T-cell (primary cell): ENCODE data around the gene CD72. TPM values are rescaled to one million over a fixed set of nuclear protein-coding genes. Genes with fewer than 3 reads are reported as not detected.
"Not testable (repeated sequence)": the region's sequence is repeated elsewhere in the genome, so short reads cannot be mapped to it uniquely, and the experiment has no call there.

Source experiments
- ATAC-seq, 4 experiments: fragments of 200-7000 bp in 3 of 4; fragments of 150-1000 bp in 1 of 4; cut with Tn5 transposase; replicated peaks in 1 of 4; 1 replicate in 3 of 4; 2 replicates in 1 of 4; pipeline ENCODE4 v1.10.0; 2021; ENCODE audit warnings: moderate library complexity in 3 of 4, mild to moderate bottlenecking in 2 of 4, moderate number of reproducible peaks in 1 of 4
- CTCF ChIA-PET, 2 donors: fragments of 300-600 bp; sonication (Branson Sonifier 250); formaldehyde crosslinking; loops; one replicate each; lab custom pipeline; 2022; ENCODE audit warnings: antibody characterized with exemption in 2 of 2; lab: Charles Lee
- POLR2A ChIA-PET, 2 donors: fragments of 300-600 bp; sonication (Branson Sonifier 250); formaldehyde crosslinking; loops; one replicate each; lab custom pipeline; 2022; ENCODE audit warnings: antibody characterized with exemption in 2 of 2; lab: Charles Lee
- DNase-seq, 35 experiments: peaks; one replicate each; pipeline versions ENCODE4 v3.0.0 to v3.0.0-alpha.2; 2013 to 2023
- H3K27ac ChIP-seq: one replicate; pipeline ENCODE4 v1.5.1; 2013; ENCODE audit warnings: low read length
- H3K27me3 ChIP-seq, 2 experiments: replicated peaks in 1 of 2; 1 replicate in 1 of 2; 2 replicates in 1 of 2; pipeline versions ENCODE4 v1.6.1 to v1.7.0; 2013; ENCODE audit warnings: low read length in 1 of 2, mixed read lengths in 1 of 2; ENCODE audit not compliant: control insufficient read depth in 2 of 2, insufficient read depth in 2 of 2; ENCODE audit errors: extremely low read depth in 1 of 2
- H3K36me3 ChIP-seq, 2 donors: 1 replicate in 1 of 2; 2 replicates in 1 of 2; pipeline versions ENCODE4 v1.6.1 to v1.7.0; 2013; ENCODE audit warnings: low read length in 1 of 2; ENCODE audit not compliant: control insufficient read depth in 2 of 2, insufficient read depth in 1 of 2; ENCODE audit errors: extremely low read depth in 1 of 2
- H3K4me1 ChIP-seq, 2 experiments: 1 replicate in 1 of 2; 2 replicates in 1 of 2; pipeline versions ENCODE4 v1.6.1 to v1.7.0; 2013; ENCODE audit warnings: low read length in 2 of 2, mixed read lengths in 1 of 2; ENCODE audit not compliant: insufficient read depth in 2 of 2, control insufficient read depth in 1 of 2; ENCODE audit errors: extremely low read depth in 1 of 2
- H3K4me3 ChIP-seq, 2 donors: 1 replicate in 1 of 2; 2 replicates in 1 of 2; pipeline versions ENCODE4 v1.5.1 to v1.7.0; 2013; ENCODE audit warnings: mild to moderate bottlenecking in 2 of 2, low read length in 1 of 2, moderate library complexity in 1 of 2; ENCODE audit not compliant: control insufficient read depth in 1 of 2; ENCODE audit errors: extremely low read depth in 1 of 2
- H3K9me3 ChIP-seq: 2 replicates; pipeline ENCODE4 v1.7.0; 2013
- H3K27ac Mint-ChIP-seq, 2 donors: one replicate each; pipeline ENCODE4 v1.8.0; 2020 to 2021; ENCODE audit warnings: mild to moderate bottlenecking in 2 of 2, mixed read lengths in 2 of 2
- H3K27me3 Mint-ChIP-seq, 2 donors: one replicate each; pipeline ENCODE4 v1.8.0; 2021 to 2022; ENCODE audit warnings: mixed read lengths in 2 of 2
- H3K36me3 Mint-ChIP-seq: one replicate; pipeline ENCODE4 v1.8.0; 2021; ENCODE audit warnings: mixed read lengths
- H3K4me1 Mint-ChIP-seq, 3 donors: one replicate each; pipeline ENCODE4 v1.8.0; 2020 to 2022; ENCODE audit warnings: mixed read lengths in 3 of 3, mild to moderate bottlenecking in 1 of 3
- H3K4me3 Mint-ChIP-seq, 3 donors: one replicate each; pipeline ENCODE4 v1.8.0; 2020 to 2022; ENCODE audit warnings: mild to moderate bottlenecking in 3 of 3, mixed read lengths in 3 of 3, moderate library complexity in 3 of 3
- H3K9me3 Mint-ChIP-seq, 3 donors: one replicate each; pipeline ENCODE4 v1.8.0; 2020 to 2022; ENCODE audit warnings: mixed read lengths in 3 of 3
- WGBS: methylation state at CpG from one replicate; pipeline ENCODE4 v1.1.5; 2013; ENCODE audit warnings: missing lambda C conversion rate; ENCODE audit not compliant: insufficient coverage; 5-methylcytosine and 5-hydroxymethylcytosine counted together
- total RNA-seq, 35 experiments: library from RNA in 6 of 35; stranded (reverse) in 6 of 35; fragments of 120-200 nt in 1 of 35; gene quantifications; one replicate each; pipeline versions ENCODE4 v1.2.1 to v1.2.4 and lab custom pipeline; 2013 to 2026

CD72 gene
- total RNA-seq, 5 donors from 2014 or later (not counting 1 experiment from before 2014, with no cell fraction given), result 2.5 to 9.2 (median 4.9) TPM

GRCh38 chr9:35612066-35612465 is 6.1 kb downstream of the CD72 start:
- H3K9me3 ChIP-seq, H3K27me3 Mint-ChIP-seq, ATAC-seq, POLR2A ChIA-PET, DNase-seq, H3K4me3 ChIP-seq, H3K27me3 ChIP-seq, H3K9me3 Mint-ChIP-seq, H3K27ac Mint-ChIP-seq, H3K4me3 Mint-ChIP-seq, H3K36me3 Mint-ChIP-seq, H3K27ac ChIP-seq: not testable (repeated sequence)
- H3K4me1 Mint-ChIP-seq, result peaks cover 25 to 31% (median 26%) of the 10 kb centered on the region in 3 donors
- 100% methylated on average over 4 of the region's 4 CpGs for WGBS
- peaks cover 0 to 27% of the 10 kb centered on the region in 2 donors for H3K36me3 ChIP-seq
- CTCF ChIA-PET, result interaction anchor here (0.6 to 2.5 kb wide), 13 partner anchors 24 to 214 kb away, joined by 3 to 15 read pairs (median 4); partner anchors contain the start of genes ARHGEF39 (in 1 of the 2), CCDC107 (in 1 of the 2) and RMRP (in 1 of the 2)
- H3K4me1 ChIP-seq, result peaks cover 0 to 23% of the 10 kb centered on the region in 2 experiments

DNA sequence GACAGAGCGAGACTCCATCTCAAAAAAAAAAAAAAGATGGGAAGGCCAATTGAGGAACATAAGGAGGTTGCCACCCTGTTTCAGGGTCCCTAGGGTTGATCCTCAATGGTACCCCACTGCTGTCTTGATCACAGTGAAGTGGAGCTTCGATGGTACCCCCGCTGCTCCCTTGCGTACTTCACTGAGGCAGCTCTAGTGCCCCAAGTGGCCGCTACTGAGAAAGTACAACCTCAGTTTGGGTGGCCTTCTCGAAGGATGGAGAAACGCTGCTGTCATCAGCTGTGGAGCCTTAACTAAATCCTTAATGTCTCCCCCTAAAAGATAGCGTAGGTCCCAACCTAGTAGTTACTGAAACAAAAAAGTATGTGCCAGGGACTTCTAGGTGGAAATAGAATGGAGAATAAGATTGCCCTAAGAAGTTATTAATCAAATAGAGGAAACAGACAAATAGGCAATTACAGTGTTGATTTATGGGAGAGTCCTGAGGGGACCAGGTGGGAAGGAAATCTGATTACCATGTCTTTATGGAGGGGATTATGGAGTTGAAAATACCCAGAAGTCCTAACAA is 6.9 kb downstream of the CD72 start:
- peaks cover 0 to 27% of the 10 kb centered on the region in 2 donors for H3K36me3 ChIP-seq
- POLR2A ChIA-PET, result no interaction called here
- Mint-ChIP-seq H3K4me3 (no peak overlapping the region), H3K27me3 (no peaks in the 10 kb centered on the region), H3K27ac (peak overlapping the region; percentile 47 to 49), H3K36me3 (peaks cover 13% of the 10 kb centered on the region), H3K4me1 (peaks cover 23 to 31% (median 26%) of the 10 kb centered on the region in 3 donors), H3K9me3 (no peaks in the 10 kb centered on the region)
- ATAC-seq, result peak; percentile 83 to 96 (median 91)
- CTCF ChIA-PET, result interaction anchor here (0.5 to 2.5 kb wide), 20 partner anchors 9 to 487 kb away, joined by 3 to 15 read pairs (median 4); partner anchors contain the start of genes ARHGEF39 (in 1 of the 2), CCDC107 (in 1 of the 2) and RMRP (in 1 of the 2)
- no peaks in the 10 kb centered on the region for H3K27me3 ChIP-seq
- H3K4me3 ChIP-seq, result no peak overlapping the region
- H3K9me3 ChIP-seq, result no peaks in the 10 kb centered on the region
- peak in 33 of 35 experiments; percentile 8 to 76 (median 50) for DNase-seq
- WGBS, result 45% methylated on average over 3 of the region's 8 CpGs
- H3K27ac ChIP-seq, result no peak overlapping the region
- peaks cover 4 to 23% of the 10 kb centered on the region in 2 experiments for H3K4me1 ChIP-seq

- no peak overlapping the region for H3K27ac ChIP-seq
- 97% methylated on average over 6 of the region's 13 CpGs for WGBS
- peaks cover 13% of the 10 kb centered on the region for H3K36me3 Mint-ChIP-seq
Measured at GRCh38 chr9:35609820-35610163, 8.4 kb downstream of the CD72 start.

DNA sequence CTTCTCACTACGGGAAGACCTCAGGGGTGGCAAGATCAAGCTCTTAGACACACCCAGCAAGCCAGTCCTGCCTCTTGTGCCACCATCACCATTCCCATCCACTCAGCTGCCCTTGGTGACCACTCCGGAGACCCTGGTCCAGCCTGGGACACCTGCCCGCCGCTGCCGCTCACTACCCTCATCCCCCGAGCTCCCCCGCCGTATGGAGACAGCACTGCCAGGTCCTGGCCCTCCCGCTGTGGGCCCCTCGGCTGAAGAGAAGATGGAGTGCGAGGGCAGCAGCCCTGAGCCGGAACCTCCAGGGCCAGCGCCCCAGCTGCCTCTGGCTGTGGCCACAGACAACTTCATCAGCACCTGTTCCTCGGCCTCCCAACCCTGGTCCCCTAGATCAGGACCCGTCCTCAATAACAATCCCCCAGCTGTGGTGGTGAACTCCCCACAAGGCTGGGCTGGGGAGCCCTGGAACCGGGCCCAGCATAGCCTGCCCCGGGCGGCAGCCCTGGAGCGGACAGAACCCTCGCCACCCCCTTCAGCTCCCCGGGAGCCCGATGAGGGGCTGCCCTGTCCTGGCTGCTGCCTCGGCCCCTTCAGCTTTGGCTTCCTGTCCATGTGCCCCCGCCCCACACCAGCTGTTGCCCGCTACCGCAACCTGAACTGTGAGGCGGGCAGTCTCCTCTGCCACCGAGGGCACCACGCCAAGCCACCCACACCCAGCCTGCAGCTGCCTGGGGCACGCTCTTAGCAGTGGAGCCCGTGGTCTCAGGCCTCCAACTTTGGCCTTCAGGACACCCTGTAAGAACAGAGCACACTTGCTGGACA is 9.0 kb downstream of the CD72 start:
- peaks cover 10 to 34% of the 10 kb centered on the region in 2 experiments for H3K4me1 ChIP-seq
- H3K27ac ChIP-seq, result no peak overlapping the region
- H3K36me3 Mint-ChIP-seq, result peaks cover 13% of the 10 kb centered on the region
- no peak overlapping the region for H3K4me3 ChIP-seq
- no peaks in the 10 kb centered on the region for H3K27me3 Mint-ChIP-seq
- CTCF ChIA-PET, result interaction anchor here (1.0 to 1.8 kb wide), 2 partner anchors 49 to 122 kb away, joined by 4 read pairs; partner anchors contain the start of genes CCDC107 (in 1 of the 2) and RMRP (in 1 of the 2)
- no peaks in the 10 kb centered on the region for H3K27me3 ChIP-seq
- POLR2A ChIA-PET, result interaction anchor here in 1 of 2 donors (0.6 kb wide), 2 partner anchors 46 to 200 kb away, joined by 3 to 8 read pairs; no protein-coding TSS in a partner anchor
- ATAC-seq, result no peak
- H3K4me3 Mint-ChIP-seq, result no peak overlapping the region
- H3K4me1 Mint-ChIP-seq, result peaks cover 27 to 29% (median 28%) of the 10 kb centered on the region in 3 donors
- H3K9me3 ChIP-seq, result no peaks in the 10 kb centered on the region
- H3K9me3 Mint-ChIP-seq, result no peaks in the 10 kb centered on the region
- peaks cover 0 to 27% of the 10 kb centered on the region in 2 donors for H3K36me3 ChIP-seq
- no peak for DNase-seq
- H3K27ac Mint-ChIP-seq, result no peak overlapping the region
- 95% methylated on average over 30 of the region's 31 CpGs for WGBS

More at GRCh38 chr9:35609820-35610163, 8.4 kb downstream of the CD72 start:
- no peak overlapping the region for H3K27ac Mint-ChIP-seq
- no peak overlapping the region for H3K4me3 ChIP-seq
- H3K4me1 ChIP-seq, result peaks cover 9 to 28% of the 10 kb centered on the region in 2 experiments
- no peak overlapping the region for H3K4me3 Mint-ChIP-seq
- no peak for DNase-seq
- H3K27me3 Mint-ChIP-seq, result no peaks in the 10 kb centered on the region
- no peaks in the 10 kb centered on the region for H3K9me3 ChIP-seq
- ChIA-PET CTCF (interaction anchor here in 1 of 2 donors (0.6 kb wide), 1 partner anchor 797 kb away, joined by 3 read pairs; no protein-coding TSS in a partner anchor), POLR2A (no interaction called here)
- H3K36me3 ChIP-seq, result peaks cover 0 to 27% of the 10 kb centered on the region in 2 donors
- H3K4me1 Mint-ChIP-seq, result peaks cover 22 to 28% (median 27%) of the 10 kb centered on the region in 3 donors
- no peaks in the 10 kb centered on the region for H3K27me3 ChIP-seq
- ATAC-seq, result no peak
- H3K9me3 Mint-ChIP-seq, result no peaks in the 10 kb centered on the region

DNA sequence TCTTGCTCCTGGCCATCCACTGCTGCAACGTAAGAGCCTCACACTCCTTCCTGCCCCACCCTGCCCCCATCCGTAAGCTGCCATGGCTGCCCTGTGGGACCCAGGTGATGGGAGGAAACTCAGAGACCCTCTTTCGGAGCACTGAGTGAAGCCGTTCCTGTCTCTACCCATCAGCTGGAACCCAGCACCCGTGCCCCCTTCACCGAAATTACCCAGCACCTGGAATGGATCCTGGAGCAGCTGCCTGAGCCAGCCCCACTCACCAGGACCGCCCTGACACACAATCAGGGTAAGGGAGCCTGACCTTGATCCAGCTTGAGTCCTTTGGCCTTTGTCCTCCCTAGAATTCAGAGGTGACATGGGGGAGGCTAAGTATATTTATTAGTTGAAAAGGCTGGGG is 10.0 kb downstream of the CD72 start:
- Histone ChIP-seq H3K27ac (no peak overlapping the region), H3K36me3 (peaks cover 0 to 27% of the 10 kb centered on the region in 2 donors), H3K4me1 (peaks cover 14 to 40% of the 10 kb centered on the region in 2 experiments), H3K27me3 (no peaks in the 10 kb centered on the region), H3K9me3 (no peaks in the 10 kb centered on the region), H3K4me3 (no peak overlapping the region)
- peaks cover 37 to 39% (median 37%) of the 10 kb centered on the region in 3 donors for H3K4me1 Mint-ChIP-seq
- ChIA-PET CTCF (interaction anchor here (1.0 to 1.8 kb wide), 2 partner anchors 50 to 123 kb away, joined by 4 read pairs; partner anchors contain the start of genes CCDC107 (in 1 of the 2) and RMRP (in 1 of the 2)), POLR2A (no interaction called here)
- no peak overlapping the region for H3K4me3 Mint-ChIP-seq
- no peak for ATAC-seq
- no peaks in the 10 kb centered on the region for H3K27me3 Mint-ChIP-seq
- H3K36me3 Mint-ChIP-seq, result peaks cover 13% of the 10 kb centered on the region
- no peaks in the 10 kb centered on the region for H3K9me3 Mint-ChIP-seq
- no peak for DNase-seq
- no peak overlapping the region for H3K27ac Mint-ChIP-seq
- WGBS, result 94% methylated on average over 7 of the region's 7 CpGs

GRCh38 chr9:35606726-35607125 is 11.5 kb downstream of the CD72 start:
- no peak overlapping the region for H3K4me3 ChIP-seq
- ATAC-seq (no peak), DNase-seq (no peak)
- Mint-ChIP-seq H3K27ac (peak overlapping the region in 1 of 2 donors; percentile 28), H3K36me3 (peaks cover 13% of the 10 kb centered on the region), H3K4me3 (peak overlapping the region; percentile 42 to 49 (median 43)), H3K27me3 (no peaks in the 10 kb centered on the region), H3K9me3 (no peaks in the 10 kb centered on the region), H3K4me1 (peaks cover 43 to 46% (median 44%) of the 10 kb centered on the region in 3 donors)
- ChIA-PET POLR2A (interaction anchor here in 1 of 2 donors (0.5 kb wide), 1 partner anchor 527 kb away, joined by 9 read pairs; no protein-coding TSS in a partner anchor), CTCF (interaction anchor here in 1 of 2 donors (1.0 kb wide), 1 partner anchor 10 kb away, joined by 4 read pairs; no protein-coding TSS in a partner anchor)
- H3K9me3 ChIP-seq, result no peaks in the 10 kb centered on the region
- peaks cover 14 to 44% of the 10 kb centered on the region in 2 experiments for H3K4me1 ChIP-seq
- peaks cover 0 to 27% of the 10 kb centered on the region in 2 donors for H3K36me3 ChIP-seq
- no peaks in the 10 kb centered on the region for H3K27me3 ChIP-seq
- whole genome bisulfite sequencing, result 89% methylated on average over 5 of the region's 7 CpGs
- H3K27ac ChIP-seq, result no peak overlapping the region
